Fibroblast of skin of left quadriceps (primary cell): ENCODE data around the gene CACNA1C.
"Not testable (repeated sequence)": the region's sequence is repeated elsewhere in the genome, so short reads cannot be mapped to it uniquely, and the experiment has no call there.

Source experiments
- DNase-seq, 2 experiments: peaks; one replicate each; pipeline ENCODE4 v3.0.0-alpha.2; 2013; ENCODE audit warnings: low read depth in 2 of 2

CACNA1C gene

DNA sequence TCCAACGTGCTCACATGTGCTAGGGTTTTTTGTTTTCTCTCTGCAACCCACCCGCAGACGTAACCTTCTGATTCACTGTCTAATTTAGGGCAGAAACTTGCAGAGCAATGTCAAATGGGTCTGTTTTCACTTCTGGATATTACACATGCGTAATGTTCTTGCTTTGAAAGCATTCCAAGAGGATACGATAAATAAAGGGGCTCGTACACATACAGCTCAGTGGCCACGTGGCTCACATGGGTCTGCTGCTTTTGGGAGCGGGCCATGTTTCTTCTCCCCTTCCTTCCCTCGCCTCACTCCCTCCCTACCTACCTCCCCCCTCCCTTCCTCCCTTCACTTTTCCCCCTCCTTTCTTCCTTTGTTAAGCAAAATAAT is 23.4 kb downstream of the CACNA1C start:
- peak; percentile 81 to 82 for DNase-seq

DNA sequence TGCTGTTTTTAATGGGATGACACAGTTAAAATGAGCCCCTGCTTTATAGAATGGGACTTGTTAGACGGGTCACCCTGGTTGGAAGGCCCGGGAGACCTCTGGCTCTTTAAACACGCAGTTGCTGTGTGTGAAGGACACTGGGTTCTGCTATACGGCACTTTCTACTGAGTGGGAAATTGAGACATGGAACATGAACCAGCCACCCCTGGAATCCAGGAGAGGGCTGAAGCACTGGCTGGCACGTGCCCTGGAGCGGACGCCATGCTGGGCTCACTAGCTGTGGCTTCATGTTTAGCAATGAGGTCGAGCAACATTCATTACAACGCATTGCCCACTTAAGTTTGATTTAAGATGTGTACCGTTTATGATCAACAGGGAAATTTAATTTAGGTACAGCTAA is 23.9 kb downstream of the CACNA1C start:
- no peak for DNase-seq

DNA sequence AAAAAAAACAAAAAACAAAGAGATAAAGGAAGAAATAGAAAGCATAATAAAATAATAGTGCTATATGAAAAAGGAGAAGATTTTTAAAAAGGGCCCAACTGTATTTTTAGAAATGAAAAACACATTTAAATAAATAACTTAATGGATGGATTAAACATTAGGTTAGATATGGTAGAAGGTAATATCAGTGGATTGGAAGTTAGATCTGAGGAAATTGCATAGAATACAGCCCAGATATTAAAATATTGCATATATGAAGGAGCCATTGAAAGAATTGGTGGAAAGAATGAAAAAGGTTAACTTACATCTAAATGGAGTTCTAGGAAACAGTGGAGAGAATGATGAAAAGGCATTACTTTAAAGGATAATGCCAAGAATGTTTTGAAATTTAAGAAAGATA is 27.8 kb downstream of the CACNA1C start:
- no peak for DNase-seq

DNA sequence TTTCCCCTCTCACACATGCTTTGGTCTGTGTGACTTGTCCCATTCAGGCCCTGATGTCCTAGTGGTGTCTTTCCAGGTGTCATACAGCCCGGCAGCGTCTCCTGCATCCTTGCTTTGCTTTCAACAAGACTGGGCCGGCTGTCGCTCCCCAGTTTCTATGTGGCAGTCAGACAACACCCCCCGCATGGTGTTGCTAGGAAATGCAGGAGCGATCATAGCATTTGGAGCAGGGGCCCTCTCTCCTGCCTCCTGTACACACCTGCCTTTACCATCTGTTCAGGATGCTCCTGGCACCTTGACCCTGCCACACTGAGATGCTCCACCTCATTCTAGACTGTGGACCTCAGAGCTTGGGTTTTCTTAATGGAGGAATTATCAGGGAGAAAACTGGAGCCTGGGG is 29.5 kb downstream of the CACNA1C start:
- DNase-seq: no peak

DNA sequence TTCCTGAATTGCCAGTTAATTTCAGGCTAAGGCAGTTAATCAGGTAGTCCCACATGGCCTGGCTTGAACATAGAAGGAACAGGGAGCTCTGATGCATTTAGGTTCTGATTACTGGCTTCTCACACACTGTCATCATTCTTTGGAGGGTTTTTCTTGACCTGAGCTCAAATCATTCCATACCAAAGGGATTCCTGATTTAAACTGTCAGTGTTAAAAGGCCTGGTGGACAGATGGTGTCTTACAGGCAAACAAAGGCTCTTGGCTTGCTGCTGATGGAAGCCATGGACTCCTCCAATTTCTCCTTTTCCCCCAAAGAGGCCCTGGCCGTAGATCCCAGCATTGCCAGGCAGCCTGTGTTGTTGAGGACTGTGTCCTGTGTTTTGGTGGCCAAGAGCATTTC is 30.2 kb downstream of the CACNA1C start:
- peak; percentile 31 to 37 for DNase-seq

DNA sequence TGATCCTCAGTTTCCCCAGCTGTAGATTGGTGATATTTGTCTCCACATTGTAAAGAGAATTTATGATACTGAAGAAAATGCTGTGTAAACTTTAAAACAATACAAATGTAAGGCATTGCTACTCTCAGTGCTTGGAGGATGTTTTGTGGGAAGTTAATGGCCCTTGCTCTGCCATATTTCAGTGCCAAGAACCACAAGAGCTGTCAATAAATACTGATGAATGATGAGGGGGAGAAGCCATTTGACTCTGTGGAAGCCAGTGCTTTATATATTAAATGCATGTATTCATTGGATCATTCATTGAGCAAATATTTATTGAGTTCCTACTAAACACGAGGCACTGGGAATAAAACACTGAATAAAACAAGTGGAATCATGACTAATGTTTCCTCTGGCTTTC is 30.8 kb downstream of the CACNA1C start:
- peak; percentile 59 to 67 for DNase-seq

DNA sequence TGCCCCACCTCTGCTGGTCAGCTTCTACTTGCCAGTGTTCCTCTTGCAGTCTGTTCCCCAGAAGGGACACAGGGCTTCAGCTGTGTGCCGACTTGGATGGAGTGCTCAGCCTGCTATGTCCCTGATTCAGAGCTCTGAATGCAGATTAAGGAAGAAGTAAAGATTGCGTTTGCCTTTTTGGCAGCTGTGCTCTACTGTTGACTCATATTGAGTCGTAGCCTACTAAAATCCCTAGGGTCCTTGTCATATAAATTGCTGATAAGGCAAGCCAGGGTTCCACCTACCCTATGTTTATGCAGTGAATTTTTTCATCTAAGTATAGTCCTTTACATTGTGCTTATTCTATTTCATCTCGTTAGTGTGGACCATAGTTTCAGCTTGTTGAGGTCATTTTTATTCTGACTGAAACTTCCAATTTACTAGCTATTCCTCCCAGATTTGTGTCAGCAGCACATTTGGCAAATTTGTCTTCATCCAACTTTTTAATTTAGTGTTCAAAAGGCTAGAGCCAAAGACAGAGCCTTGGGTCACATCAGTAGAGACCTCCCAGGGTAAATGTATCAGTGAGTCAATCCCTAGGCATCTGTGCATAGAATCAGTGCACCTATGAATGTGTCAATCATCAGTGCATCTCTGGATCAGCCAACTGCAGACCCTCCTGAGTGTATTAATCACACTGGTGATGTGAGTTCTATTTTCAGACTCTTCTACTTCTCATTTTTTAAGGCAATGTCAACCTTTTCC is 31.9 kb downstream of the CACNA1C start:
- peak; percentile 65 to 69 for DNase-seq

DNA sequence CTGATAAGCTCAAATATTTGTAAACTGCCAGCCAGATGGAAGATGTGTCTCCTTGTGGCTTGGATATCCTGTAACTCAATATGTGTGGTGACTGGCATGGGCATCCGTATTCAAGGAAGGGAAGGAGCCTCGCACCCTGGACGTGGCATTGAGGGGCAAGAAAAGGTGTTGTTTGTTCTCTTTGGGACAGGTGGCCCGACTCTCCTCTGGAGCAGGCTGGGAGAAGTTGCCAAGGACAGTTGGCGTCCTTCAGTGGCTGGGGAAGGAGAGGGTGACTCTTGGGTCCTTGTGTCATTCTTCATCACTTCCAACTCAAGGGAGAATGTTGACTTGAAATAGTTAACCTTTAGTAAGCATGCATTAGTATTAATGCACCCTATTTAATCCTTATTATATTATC is 39.6 kb downstream of the CACNA1C start:
- DNase-seq: no peak

DNA sequence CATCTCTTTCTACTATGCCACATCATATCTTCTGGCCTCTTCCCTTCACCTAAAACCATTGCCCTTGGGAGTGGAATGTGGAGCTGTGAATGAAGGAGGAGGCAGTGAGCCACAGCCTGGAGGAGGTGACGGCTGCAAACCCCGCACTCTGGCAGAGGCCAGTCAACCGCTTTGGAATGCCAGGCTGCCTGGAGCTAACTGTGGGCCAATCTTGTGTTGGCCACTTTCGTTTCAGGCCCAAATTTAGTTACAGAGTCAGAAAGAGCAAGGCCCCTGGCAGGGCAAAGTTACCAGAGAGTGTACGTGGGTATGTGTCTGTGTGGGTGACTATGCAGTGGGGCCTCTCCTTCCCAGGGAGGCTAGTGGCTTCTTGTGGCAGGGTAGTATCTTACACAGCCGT is 40.1 kb downstream of the CACNA1C start:
- no peak for DNase-seq

DNA sequence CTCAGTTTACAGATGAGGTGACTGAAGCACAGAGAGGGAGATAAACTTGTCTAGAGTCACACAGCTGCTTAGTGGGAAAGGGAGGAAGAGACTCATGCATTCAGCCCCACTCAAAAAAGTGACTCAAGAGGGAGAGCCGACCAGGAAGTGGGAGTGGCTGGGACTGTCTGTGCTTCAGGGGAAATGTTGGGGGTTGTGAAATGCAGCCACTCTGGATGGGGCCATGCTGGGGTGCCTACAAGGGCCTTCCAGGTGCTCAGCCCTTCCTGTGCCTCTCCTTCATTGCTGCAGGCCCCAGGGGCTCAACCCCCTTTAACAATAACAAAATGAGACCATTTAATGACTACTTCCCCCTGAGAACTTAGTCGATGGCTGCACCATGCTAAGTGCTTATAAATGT is 41.8 kb downstream of the CACNA1C start:
- no peak for DNase-seq

DNA sequence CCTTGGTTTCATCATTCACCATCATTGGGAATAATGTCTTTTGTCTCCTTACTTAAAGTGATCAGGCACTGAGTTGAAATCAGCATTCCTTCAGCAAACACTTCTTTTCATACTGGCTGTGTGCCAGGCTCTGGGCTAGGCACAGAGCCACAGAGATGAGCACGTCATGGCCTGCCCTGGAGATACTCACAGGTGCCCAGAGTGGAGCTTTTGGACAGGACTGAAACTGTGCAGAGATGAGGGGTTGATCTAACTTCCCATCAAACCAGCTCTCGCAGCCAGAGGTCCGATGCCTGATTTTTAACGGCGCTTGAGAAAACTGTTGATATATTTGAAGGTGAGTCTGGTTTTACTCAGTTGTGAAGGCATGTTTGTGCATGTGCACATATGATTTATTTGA is 43.1 kb downstream of the CACNA1C start:
- DNase-seq: no peak

DNA sequence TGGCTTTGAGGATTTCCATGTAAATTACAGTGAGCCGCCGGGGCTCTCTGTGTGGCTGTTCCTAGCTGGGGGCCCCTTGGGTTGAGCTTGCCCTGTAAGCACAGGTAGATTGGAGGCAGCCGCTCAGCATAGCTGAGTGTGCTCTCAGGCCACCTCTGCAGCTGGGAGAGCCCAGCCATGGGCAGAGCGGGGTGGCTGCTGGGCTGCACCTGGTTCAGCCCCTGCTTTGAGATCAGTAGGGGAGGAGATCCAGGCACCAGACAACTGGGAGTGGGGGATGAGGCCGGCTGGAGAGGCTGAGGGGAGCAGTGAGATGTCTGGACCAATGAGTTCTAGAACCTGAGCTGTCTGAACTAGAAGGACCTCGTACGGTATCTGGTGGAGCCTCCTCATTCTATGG is 44.8 kb downstream of the CACNA1C start:
- no peak for DNase-seq

DNA sequence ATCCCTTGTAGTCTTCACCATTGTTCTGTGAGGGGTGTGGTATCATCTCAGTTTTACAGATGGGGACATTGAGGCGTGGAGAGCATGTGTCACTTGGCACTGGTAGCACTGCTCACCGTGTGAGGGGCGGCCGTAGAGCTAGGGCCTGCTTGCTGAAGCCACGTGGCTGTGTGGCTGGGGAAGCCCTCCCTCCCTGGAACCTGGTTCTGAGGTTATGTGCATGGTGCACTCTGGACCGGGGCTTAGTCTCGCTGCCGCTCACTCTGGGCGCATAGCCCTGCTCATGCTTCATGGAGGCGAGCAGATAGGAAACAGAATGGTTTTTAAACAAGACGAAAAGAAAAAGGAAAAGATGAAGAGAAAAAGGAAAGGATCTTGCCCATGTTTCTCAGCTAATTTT is 46.1 kb downstream of the CACNA1C start:
- no peak for DNase-seq

DNA sequence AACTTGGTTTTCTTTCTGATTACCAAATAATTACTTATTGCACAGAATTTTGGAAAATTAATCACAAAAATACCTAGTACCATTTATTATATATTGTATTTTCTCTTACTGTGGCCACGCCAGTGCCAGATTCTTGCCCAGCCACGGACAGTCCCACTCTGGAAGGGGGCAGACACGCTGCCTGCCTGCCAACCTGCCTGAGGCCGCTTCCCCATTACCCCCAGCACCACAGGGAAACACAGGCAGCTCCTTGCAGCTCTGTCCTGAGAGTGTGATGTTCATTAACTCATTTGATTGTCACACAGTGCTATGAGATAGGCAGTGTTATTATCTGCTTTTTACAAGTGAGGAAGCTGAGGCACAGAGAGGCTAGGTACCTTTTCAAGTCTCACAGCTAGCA is 46.8 kb downstream of the CACNA1C start:
- no peak for DNase-seq

DNA sequence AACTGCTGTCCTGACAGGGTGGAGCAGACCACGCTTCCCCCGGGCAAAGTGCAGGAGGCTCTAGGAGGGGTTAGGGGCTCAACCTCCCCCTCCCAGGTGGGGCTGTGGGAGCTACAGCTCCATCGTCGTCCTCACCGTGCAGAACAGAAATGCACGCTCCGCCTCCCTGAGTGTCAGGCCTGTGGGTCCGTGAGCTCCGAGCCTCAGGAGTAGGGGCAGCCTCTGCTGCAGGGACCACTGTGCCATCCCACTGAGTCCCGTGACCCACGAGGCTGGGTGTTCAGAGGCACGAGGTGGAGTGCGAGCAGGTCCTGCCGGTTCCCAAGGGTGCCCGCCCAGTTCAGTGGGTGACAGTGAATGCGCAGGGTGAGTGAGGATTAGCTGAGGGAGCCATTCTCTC is 48.6 kb downstream of the CACNA1C start:
- DNase-seq: no peak

DNA sequence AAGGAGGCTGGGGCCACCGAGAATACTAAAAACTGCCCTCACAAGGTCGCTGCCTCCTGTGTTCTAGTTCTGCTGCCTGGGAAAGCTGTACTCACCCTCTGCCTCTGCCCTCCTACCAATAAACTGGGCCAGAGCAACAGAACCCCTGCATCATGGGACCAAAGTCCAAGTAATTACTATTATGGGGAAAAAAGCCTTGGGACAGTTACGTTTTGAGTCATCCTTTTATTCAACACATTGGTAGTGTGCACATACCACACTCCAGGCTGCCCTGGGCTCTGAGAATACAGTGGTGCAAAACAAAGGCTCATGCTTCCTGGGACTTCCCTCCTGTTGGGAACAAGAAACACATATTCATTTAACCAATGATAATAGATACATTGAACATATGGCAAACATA is 49.0 kb downstream of the CACNA1C start:
- DNase-seq: peak in 1 of 2 experiments; percentile 10

DNA sequence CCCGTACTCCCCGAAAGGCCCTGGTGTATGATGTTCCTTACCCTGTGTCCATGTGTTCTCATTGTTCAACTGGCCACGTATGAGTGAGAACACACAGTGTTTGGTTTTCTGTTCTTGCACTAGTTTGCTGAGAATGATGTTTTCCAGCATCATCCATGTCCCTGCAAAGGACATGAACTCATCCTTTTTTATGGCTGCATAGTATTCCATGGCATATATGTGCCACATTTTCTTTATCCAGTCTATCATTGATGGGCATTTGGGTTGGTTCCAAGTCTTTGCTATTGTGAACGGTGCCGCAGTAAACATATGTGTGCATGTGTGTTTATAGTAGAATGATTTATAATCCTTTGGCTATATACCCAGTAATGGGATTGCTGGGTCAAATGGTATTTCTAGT is 49.9 kb downstream of the CACNA1C start:
- DNase-seq: not testable (repeated sequence)

DNA sequence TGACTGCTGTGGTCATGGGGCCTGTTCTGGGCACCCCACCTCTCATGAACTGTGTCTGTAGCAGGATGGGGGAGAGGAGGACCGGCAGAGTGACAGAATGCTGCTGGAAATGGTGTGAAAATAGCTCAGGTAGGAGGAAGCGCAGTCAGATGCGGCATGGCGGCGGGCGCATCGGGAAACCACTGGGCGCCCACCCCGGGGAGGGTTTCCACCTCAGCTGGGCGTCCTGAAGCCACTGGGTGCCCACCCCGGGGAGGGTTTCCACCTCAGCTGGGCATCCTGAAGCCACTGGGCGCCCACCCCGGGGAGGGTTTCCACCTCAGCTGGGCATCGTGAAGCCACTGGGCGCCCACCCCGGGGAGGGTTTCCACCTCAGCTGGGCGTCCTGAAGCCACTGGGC is 52.6 kb downstream of the CACNA1C start:
- not testable (repeated sequence) for DNase-seq

DNA sequence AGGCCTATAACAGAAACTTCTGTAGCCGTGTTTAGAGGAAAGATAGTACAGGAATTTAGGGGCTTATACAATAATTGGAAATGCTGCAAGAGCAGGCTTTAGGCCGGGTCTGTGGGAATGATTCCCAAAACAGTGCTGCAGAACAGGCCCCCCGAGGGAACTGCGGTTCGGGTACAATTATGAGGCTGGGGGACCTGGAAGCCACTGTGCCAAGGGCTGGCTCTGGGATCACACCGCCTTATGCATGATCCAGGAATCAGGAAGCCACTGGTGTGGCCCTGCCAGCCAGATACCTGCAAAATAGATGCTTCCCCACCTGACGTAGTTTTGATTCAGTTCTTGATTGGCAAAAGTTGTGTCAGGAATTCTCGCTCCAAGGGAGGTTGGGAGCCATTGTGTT is 55.4 kb downstream of the CACNA1C start:
- no peak for DNase-seq

DNA sequence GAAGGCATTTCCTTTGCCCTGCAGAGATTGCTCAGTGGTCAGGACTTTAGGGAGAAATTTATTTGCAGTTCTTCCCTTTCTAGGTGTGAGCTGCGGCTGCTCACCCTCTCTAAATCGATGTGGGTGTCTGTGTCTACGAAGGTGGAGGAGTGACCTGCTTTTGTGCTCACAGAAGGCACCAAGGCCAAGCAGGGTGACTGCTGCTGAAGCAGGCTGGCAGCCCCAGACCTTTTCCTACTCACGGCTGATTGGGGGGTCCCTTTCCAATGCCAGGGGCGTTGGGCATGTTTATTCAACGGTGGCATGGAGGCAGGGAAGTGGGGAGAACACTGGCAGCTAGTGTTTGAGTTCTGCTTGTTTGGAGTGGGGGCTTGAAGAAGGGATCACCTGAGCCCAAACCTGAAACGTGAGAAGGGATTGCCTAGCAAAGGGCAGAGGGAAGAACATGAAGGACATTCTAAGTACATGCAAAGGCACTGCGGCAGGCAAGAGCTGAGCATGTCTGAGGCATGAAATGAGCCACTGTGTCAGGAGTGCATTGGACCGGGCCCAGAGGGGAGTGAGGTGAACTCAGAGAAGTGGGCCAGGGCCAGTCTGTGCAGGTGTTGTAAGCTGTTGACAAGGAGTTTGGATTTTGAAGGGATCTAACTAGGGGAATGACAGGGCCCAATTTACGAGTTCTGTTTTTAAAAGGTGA is 56.3 kb downstream of the CACNA1C start:
- no peak for DNase-seq

DNA sequence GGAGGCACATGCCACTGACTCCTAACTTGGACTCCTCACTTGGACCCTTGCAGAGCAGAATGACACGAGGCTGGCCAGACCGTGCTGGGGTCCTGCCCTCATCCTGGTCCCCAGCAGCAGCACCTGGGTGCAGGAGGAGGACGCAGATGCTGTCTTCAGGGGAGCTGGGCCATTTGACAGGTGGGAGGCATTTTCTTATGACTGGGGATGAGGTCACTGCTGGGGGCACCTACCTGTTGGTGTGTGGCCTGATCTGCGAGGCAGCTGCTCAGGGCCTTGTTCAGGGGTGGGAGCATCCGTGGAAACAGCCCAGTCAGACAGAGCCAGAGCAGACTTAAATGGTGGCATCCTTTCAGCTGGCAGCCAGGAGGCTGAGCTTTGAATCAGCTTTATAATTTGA is 57.3 kb downstream of the CACNA1C start:
- no peak for DNase-seq

DNA sequence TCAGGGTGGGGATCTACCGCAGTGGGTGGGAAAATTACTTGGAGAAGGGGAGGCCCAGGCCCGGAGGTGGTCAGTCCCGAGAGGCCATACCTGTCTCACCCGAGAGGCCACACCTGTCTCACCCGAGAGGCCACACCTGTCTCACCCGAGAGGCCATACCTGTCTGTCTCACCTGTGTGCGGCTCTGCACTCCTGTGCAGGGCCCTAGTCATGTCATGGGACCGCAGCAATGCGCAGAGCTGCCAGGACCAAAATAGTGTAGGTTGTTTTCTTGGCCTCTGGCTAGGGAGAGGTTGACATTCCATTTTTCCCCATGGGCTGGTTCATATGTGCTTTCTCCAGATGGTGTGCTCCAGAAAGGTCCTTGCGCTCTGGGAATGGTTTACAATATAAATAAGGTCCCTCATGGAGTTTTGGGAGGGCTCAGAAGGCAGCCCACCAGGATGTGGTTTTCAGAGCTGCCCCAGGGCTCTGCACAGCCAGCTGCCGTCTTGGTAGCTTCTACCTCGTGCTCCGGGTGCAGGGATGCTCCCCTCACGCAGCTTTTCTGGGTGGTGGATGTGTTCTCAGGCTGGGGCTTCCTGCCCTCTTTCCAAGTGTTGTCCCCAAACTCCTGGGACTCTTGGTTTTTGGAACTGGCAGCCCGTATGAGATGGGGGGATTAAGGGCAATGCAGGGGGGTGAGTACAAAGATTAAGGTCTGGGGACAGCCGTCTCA is 58.2 kb downstream of the CACNA1C start:
- no peak for DNase-seq

DNA sequence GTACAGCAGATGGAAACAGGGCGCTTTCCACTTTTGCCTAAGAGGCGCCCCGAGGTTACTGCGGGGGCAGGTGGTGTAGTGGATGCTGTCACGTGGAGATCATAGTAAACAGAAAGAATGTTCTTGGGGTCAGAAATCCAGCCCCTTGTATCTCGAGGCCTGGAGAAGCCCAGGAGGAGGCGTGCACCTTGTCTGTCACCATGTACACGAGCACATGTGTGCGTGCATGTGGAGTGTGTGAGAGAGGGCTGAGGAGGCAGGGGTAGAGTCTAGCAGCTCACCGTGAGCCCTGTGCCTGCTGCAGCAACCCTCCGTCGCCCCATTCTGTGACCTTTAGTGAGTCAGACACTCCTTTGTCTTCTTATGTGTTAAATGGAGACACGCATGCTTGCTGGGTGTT is 59.0 kb downstream of the CACNA1C start:
- no peak for DNase-seq
